NCI-H446 (cell line): ENCODE results near the gene WEE2.

ENCODE experiments used
- DNase-seq, 2 experiments: peaks; one replicate each; lab custom pipeline; 2025; lab: John Stamatoyannopoulos, UW

Gene WEE2

GRCh38 chr7:141691540-141691939, 16.6 kb upstream of the WEE2 start:
- DNase-seq, result no peak

- DNase-seq, result no peak
Measured at GRCh38 chr7:141691961-141692360, 16.2 kb upstream of the WEE2 start.

GRCh38 chr7:141693082-141693481, 15.1 kb upstream of the WEE2 start:
- no peak for DNase-seq

- peak in 1 of 2 experiments; percentile 27 for DNase-seq
Measured at GRCh38 chr7:141695803-141696289, 12.3 kb upstream of the WEE2 start.

- no peak for DNase-seq
Measured at GRCh38 chr7:141696348-141696747, 11.8 kb upstream of the WEE2 start.

- no peak for DNase-seq
Measured at GRCh38 chr7:141697211-141697871, 10.8 kb upstream of the WEE2 start.

GRCh38 chr7:141698247-141699015, 9.7 kb upstream of the WEE2 start:
- no peak for DNase-seq

- no peak for DNase-seq
Measured at GRCh38 chr7:141699860-141700259, 8.3 kb upstream of the WEE2 start.

- DNase-seq, result no peak
Measured at GRCh38 chr7:141700296-141700847, 7.8 kb upstream of the WEE2 start.

- no peak for DNase-seq
Measured at GRCh38 chr7:141700848-141701371, 7.2 kb upstream of the WEE2 start.

- DNase-seq, result peak in 1 of 2 experiments; percentile 22
Measured at GRCh38 chr7:141701489-141702046, 6.6 kb upstream of the WEE2 start.

GRCh38 chr7:141702047-141702567, 6.0 kb upstream of the WEE2 start, which contains the start of gene DENND11:
TSS of gene DENND11 (minus strand) at chr7:141702166. CDS start at chr7:141702153, 13 bp downstream.
- peak in 1 of 2 experiments; percentile 50 for DNase-seq

GRCh38 chr7:141702892-141703291, 5.3 kb upstream of the WEE2 start:
- DNase-seq, result no peak

GRCh38 chr7:141704112-141704511, 4.0 kb upstream of the WEE2 start:
- DNase-seq, result no peak

- no peak for DNase-seq
Measured at GRCh38 chr7:141704741-141705140, 3.4 kb upstream of the WEE2 start.

- no peak for DNase-seq
Measured at GRCh38 chr7:141706239-141707064, 1.7 kb upstream of the WEE2 start.

GRCh38 chr7:141709318-141709717, 1.2 kb downstream of the WEE2 start:
- no peak for DNase-seq

- no peak for DNase-seq
Measured at GRCh38 chr7:141709749-141710148, 1.6 kb downstream of the WEE2 start.

GRCh38 chr7:141710301-141710700, 2.1 kb downstream of the WEE2 start:
- no peak for DNase-seq

GRCh38 chr7:141712603-141713255, 4.6 kb downstream of the WEE2 start:
- DNase-seq, result no peak

- no peak for DNase-seq
Measured at GRCh38 chr7:141713890-141714289, 5.7 kb downstream of the WEE2 start.
